Hepatocyte (in vitro differentiated cells): ENCODE measurements around the gene THAP7. TPM values are rescaled to one million over a fixed set of nuclear protein-coding genes. Genes with fewer than 3 reads are reported as not detected.
A peak's percentile ranks its signal among the peaks of the same experiment; 100 is the strongest.

Source experiments
- DNase-seq: peaks from one replicate; pipeline ENCODE4 v3.0.0-alpha.2; 2016; ENCODE audit warnings: low spot score
- H2AFZ ChIP-seq: fragments of 200-600 bp; sonication (generic); 2 replicates; pipeline ENCODE4 v1.6.0; 2016; ENCODE audit warnings: antibody characterized with exemption, mild to moderate bottlenecking
- H3K27ac ChIP-seq: fragments of 200-600 bp; sonication (generic); 2 replicates; pipeline ENCODE4 v1.5.1; 2016; ENCODE audit warnings: mild to moderate bottlenecking
- H3K27me3 ChIP-seq: fragments of 200-600 bp; sonication (generic); 2 replicates; pipeline ENCODE4 v1.6.1; 2016
- H3K36me3 ChIP-seq: fragments of 200-600 bp; sonication (generic); replicated peaks from 2 replicates; pipeline ENCODE4 v1.5.1; 2016; ENCODE audit warnings: low read depth; ENCODE audit not compliant: insufficient read depth
- H3K4me1 ChIP-seq: fragments of 200-600 bp; sonication (generic); 2 replicates; pipeline ENCODE4 v1.5.1; 2016; ENCODE audit warnings: mild to moderate bottlenecking, moderate library complexity; ENCODE audit not compliant: insufficient read depth
- H3K4me2 ChIP-seq: fragments of 200-600 bp; sonication (generic); 2 replicates; pipeline ENCODE4 v1.6.0; 2016
- H3K4me3 ChIP-seq: fragments of 200-600 bp; sonication (generic); 2 replicates; pipeline ENCODE4 v1.5.1; 2016; ENCODE audit warnings: mild to moderate bottlenecking
- H3K79me2 ChIP-seq: fragments of 200-600 bp; sonication (generic); 2 replicates; pipeline ENCODE4 v1.6.0; 2017; ENCODE audit warnings: mild to moderate bottlenecking
- H3K9me2 ChIP-seq: fragments of 200-600 bp; sonication (generic); replicated peaks from 2 replicates; pipeline ENCODE4 v1.6.0; 2017; ENCODE audit warnings: mild to moderate bottlenecking; ENCODE audit not compliant: insufficient read depth
- H3K9me3 ChIP-seq: fragments of 200-600 bp; sonication (generic); 2 replicates; pipeline ENCODE4 v1.5.1; 2016; ENCODE audit warnings: low read depth, mild to moderate bottlenecking
- H4K20me1 ChIP-seq: fragments of 200-600 bp; sonication (generic); 2 replicates; pipeline ENCODE4 v1.6.0; 2016; ENCODE audit warnings: mild to moderate bottlenecking; ENCODE audit not compliant: insufficient read depth, poor library complexity, severe bottlenecking
- EZH2 ChIP-seq: fragments of 200-600 bp; sonication (generic); IDR thresholded peaks from 2 replicates; pipeline ENCODE4 v1.6.1; 2016; ENCODE audit warnings: antibody characterized with exemption, mild to moderate bottlenecking, borderline replicate concordance
- EZH2phosphoT487 ChIP-seq: fragments of 200-600 bp; sonication (generic); IDR thresholded peaks from one replicate; pipeline ENCODE4 v1.6.1; 2018; ENCODE audit warnings: antibody characterized with exemption, mild to moderate bottlenecking, low read depth, moderate library complexity; ENCODE audit not compliant: unreplicated experiment, severe bottlenecking
- WGBS: methylation state at CpG from one replicate; pipeline ENCODE4 v1.1.6; 2016; ENCODE audit warnings: low lambda C conversion rate; ENCODE audit errors: missing lambda C conversion rate; 5-methylcytosine and 5-hydroxymethylcytosine counted together
- polyA plus RNA-seq: library from polyadenylated mRNA; unstranded; fragments of >200 nt; fragmentation: Nextera tagmentation; extraction: Ambion mirVana; gene quantifications from 2 replicates; pipeline ENCODE4 v1.2.1, GENCODE V29; 2016
- total RNA-seq: library from RNA; depleted of rRNA; stranded (reverse); fragments of >200 nt; gene quantifications from 2 replicates; pipeline ENCODE4 v1.2.3, GENCODE V29; 2014
- TF ChIP-seq, protein P1 (sequence below): fragments of 200-600 bp; sonication (generic); IDR thresholded peaks from 2 replicates; pipeline ENCODE4 v1.5.1; 2016; ENCODE audit warnings: antibody characterized with exemption, mild to moderate bottlenecking; ENCODE audit not compliant: poor library complexity

THAP7 gene
- total and polyA plus RNA-seq, 2 experiments from 2014 or later: 26.2 to 41.2 TPM

DNA sequence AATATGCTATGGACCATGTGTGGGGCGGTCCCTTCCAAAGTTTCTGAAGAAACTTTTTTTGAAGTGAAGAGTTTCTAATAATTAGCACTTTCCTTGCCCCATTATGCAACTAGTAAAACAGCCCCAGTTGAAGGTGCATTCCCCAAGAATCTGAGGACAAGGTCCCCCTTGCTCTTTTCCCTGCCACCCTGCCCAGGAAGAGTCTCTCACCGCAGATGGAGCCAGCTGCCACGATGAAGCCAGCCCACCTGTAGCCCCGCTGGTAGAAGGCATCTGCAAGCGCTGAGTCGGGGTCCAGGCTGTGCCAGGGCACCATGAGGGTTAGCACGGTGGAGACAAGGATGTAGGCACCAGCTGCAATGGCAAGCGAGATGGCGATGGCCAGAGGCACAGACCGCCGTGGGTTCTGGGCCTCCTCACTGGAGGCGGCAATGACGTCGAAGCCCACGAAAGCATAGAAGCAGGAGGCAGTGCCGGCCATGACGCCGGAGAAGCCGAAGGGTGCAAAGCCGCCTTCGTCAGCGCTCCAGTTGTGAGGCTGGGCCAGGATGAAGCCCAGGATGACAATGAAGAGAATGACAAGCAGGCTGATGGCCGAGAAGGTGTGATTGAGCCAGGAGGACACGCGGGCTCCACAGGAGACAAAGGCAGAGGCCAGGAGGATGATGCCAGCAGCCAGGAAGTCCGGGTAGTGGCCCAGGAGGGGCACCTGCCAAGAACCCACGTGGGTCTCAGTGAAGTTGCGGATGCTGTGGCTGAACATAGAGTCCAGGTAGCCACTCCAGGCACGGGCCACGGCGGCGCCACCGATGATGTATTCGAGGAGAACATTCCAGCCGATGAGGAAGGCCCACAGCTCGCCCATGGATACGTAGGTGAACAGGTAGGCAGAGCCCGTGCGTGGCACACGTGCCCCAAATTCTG is 29.0 kb upstream of the THAP7 start:
- peaks cover 17% of the 10 kb centered on the region for H3K4me1 ChIP-seq
- no peaks in the 10 kb centered on the region for H3K27me3 ChIP-seq
- WGBS: 95% methylated on average over 39 of the region's 40 CpGs
- no peaks in the 10 kb centered on the region for H3K9me3 ChIP-seq
- no peak overlapping the region for H3K27ac ChIP-seq
- TF ChIP-seq, protein P1, sequence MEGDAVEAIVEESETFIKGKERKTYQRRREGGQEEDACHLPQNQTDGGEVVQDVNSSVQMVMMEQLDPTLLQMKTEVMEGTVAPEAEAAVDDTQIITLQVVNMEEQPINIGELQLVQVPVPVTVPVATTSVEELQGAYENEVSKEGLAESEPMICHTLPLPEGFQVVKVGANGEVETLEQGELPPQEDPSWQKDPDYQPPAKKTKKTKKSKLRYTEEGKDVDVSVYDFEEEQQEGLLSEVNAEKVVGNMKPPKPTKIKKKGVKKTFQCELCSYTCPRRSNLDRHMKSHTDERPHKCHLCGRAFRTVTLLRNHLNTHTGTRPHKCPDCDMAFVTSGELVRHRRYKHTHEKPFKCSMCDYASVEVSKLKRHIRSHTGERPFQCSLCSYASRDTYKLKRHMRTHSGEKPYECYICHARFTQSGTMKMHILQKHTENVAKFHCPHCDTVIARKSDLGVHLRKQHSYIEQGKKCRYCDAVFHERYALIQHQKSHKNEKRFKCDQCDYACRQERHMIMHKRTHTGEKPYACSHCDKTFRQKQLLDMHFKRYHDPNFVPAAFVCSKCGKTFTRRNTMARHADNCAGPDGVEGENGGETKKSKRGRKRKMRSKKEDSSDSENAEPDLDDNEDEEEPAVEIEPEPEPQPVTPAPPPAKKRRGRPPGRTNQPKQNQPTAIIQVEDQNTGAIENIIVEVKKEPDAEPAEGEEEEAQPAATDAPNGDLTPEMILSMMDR: no peak
- TF ChIP-seq EZH2: no peak
- no peak for TF ChIP-seq EZH2phosphoT487
- H3K4me2 ChIP-seq: peak overlapping the region; percentile 91
- H3K79me2 ChIP-seq: no peaks in the 10 kb centered on the region
- H2AFZ ChIP-seq: no peak overlapping the region
- H3K36me3 ChIP-seq: no peaks in the 10 kb centered on the region
- no peak overlapping the region for H3K4me3 ChIP-seq
- no peaks in the 10 kb centered on the region for H4K20me1 ChIP-seq
- H3K9me2 ChIP-seq: no peaks in the 10 kb centered on the region
- DNase-seq: no peak

DNA sequence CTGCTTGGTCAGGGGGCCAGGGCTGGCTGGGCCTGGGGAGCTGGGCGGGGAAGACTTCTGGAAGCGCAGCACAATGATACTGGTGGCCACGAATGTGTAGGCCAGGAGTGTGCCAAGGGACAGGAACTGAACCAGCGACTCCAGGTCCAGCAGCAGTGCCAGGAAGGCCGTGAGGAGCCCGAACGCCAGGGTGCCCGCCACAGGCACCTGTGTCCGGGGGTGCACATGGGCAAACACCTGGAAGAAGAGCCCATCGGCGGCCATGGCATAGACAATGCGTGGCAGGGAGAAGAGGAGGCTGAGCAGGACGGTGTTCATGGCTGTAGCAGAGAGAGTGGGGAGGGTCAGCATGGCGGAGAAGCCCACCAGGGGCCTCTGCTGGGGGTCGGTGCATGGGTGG is 28.1 kb upstream of the THAP7 start:
- Histone ChIP-seq H3K36me3 (no peaks in the 10 kb centered on the region), H3K27ac (no peak overlapping the region), H3K4me1 (peaks cover 17% of the 10 kb centered on the region), H3K4me2 (peak overlapping the region; percentile 91), H3K9me2 (no peaks in the 10 kb centered on the region), H2AFZ (no peak overlapping the region), H4K20me1 (no peaks in the 10 kb centered on the region), H3K27me3 (no peaks in the 10 kb centered on the region), H3K79me2 (no peaks in the 10 kb centered on the region), H3K4me3 (no peak overlapping the region), H3K9me3 (no peaks in the 10 kb centered on the region)
- 89% methylated on average over 15 of the region's 15 CpGs for WGBS
- TF ChIP-seq EZH2: no peak
- TF ChIP-seq EZH2phosphoT487: no peak
- TF ChIP-seq, protein P1: no peak
- DNase-seq: no peak

DNA sequence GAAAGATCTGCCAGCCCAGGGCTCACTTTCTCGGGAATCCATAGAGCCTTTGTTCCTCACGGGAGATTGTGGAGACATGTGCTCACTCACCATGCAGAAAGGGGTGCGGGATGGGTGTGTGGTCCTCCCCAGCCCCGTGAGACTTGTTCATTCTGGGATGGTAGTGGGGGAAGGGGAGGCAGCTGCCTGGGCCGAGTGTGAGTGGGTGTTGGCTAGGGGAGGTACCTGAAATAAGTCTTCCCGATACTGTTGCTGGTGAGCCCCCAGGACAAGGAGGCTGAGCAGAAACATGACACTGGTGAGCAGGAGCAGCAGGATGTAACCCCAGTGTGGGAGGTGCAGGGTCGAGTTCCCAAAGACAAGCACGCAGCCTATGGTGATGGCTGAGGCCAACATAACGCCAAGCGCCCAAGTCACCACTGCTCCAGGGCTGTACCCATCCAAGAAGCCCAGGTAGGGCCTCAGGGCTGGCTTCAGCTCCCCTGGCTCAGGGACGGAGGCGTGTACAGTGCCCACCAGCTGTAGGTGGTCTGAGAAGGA is 27.6 kb upstream of the THAP7 start:
- H3K9me3 ChIP-seq: no peaks in the 10 kb centered on the region
- TF ChIP-seq, protein P1: no peak
- TF ChIP-seq EZH2phosphoT487 (no peak), EZH2 (no peak)
- no peaks in the 10 kb centered on the region for H3K9me2 ChIP-seq
- no peak overlapping the region for H3K27ac ChIP-seq
- H4K20me1 ChIP-seq: no peaks in the 10 kb centered on the region
- no peak overlapping the region for H2AFZ ChIP-seq
- no peak overlapping the region for H3K4me3 ChIP-seq
- peak overlapping the region; percentile 91 for H3K4me2 ChIP-seq
- WGBS: 66% methylated on average over 12 of the region's 12 CpGs
- H3K27me3 ChIP-seq: no peaks in the 10 kb centered on the region
- no peaks in the 10 kb centered on the region for H3K36me3 ChIP-seq
- DNase-seq: no peak
- H3K79me2 ChIP-seq: no peaks in the 10 kb centered on the region
- H3K4me1 ChIP-seq: peaks cover 17% of the 10 kb centered on the region
